ENCODE measurements around the gene ARL11.

ARL11 gene

GRCh38 chr13:49632156-49632555 lies 3.8 kb downstream of the ARL11 start:
- no peak overlapping the region for H3K27ac ChIP-seq
- no peak for TF ChIP-seq CTCF (conservative IDR thresholded peaks at IDR 0.05)

DNA sequence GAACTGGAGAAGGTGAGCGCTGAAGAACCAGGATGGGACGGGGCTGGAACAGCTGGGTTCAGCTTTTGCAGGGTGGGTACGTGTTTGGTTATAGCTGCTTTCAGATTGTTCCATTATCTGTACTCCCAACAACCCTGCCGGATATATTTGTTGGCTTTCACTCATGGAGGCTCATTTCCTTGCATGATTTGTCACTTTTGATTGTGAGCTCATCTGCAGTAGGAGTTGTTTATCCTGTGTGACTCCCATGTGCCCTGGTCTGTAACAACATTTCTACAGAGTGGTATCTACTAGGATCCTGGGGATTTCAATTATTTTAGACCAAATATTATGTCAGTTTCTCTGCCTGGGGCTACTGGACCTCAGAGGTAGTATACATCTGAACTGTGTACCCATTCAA lies 5.4 kb downstream of the ARL11 start:
- no peak overlapping the region for H3K27ac ChIP-seq
- no peak for TF ChIP-seq CTCF (conservative IDR thresholded peaks at IDR 0.05)

- no peak for TF ChIP-seq CTCF (conservative IDR thresholded peaks at IDR 0.05)
- no peak overlapping the region for H3K27ac ChIP-seq
These were observed 7.5 kb downstream of the ARL11 start for GRCh38 chr13:49635599-49636433.

DNA sequence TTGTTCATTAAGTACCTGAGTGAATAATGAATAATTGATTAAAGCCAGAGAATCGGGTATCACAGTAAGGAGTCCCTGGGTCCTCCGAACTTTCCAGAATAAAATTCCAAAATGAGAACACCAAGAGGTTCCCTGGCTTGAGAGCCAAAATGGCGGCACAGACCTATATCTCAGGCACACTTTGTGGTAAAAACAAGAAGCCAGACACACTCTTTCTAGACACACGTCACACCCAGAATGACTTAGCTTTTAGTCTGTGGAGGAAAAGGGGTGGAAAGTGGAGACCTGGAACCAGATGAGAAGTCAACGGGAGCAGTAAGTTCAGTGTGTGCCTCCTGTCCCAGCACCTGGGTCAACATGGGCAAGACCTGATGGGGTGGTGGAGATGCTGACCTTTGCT lies 8.4 kb downstream of the ARL11 start:
- TF ChIP-seq CTCF (conservative IDR thresholded peaks at IDR 0.05), result no peak
- no peak overlapping the region for H3K27ac ChIP-seq

GRCh38 chr13:49638030-49638743 lies 9.9 kb downstream of the ARL11 start:
- no peak overlapping the region for H3K27ac ChIP-seq
- no peak for TF ChIP-seq CTCF (conservative IDR thresholded peaks at IDR 0.05)

DNA sequence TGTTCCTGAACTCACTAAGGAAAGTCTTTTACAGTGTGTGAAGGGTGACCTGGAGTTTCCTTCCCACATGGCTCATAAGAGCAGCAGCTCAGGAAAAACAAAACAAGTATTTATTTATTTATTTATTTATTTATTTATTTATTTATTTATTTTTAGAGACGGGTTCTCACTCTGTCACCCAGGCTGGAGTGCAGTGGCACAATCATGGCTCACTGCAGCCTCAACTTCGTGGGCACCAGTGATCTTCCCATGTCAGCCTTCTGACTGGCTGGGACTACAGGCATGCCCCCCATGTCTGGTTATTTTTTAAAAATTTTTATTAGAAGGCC lies 10.4 kb downstream of the ARL11 start:
- TF ChIP-seq CTCF (conservative IDR thresholded peaks at IDR 0.05), result no peak

DNA sequence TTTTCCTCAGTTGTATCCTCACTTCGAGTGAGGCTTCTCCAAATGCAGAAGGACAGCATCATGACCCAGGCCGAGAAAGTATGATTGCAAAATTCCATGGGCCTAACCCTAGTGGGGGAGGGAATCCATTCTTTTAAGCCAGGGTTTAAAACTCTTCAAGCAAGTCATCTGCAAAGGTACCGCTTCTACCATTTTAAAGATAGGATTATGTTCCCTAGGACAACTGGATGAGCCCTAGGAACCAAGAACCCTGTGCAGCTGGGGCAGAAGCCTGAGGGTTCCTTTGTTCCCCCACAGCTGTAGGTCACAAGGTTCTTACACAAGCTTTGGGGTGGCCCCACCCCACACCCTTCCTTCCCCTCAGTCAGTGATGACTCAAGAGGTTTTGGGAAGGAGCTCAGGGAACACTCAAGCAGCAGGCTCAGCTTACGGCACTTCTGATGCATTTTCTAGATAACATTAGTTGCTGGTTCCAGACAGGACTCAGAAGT lies 13.5 kb downstream of the ARL11 start:
- H3K27ac ChIP-seq, result no peak overlapping the region
- no peak for TF ChIP-seq CTCF (conservative IDR thresholded peaks at IDR 0.05)

More for the DNA sequence above, 10.4 kb downstream of the ARL11 start:
- peak overlapping the region; percentile 51; the same call in 1 of the 2 replicates for H3K27ac ChIP-seq

Measured in VCaP (cell line).